NCI-H524 (cell line): ENCODE results near the gene PSMC3IP.

Source experiments
- DNase-seq, 2 experiments: peaks; one replicate each; lab custom pipeline; 2025; lab: John Stamatoyannopoulos, UW

Gene PSMC3IP

DNA sequence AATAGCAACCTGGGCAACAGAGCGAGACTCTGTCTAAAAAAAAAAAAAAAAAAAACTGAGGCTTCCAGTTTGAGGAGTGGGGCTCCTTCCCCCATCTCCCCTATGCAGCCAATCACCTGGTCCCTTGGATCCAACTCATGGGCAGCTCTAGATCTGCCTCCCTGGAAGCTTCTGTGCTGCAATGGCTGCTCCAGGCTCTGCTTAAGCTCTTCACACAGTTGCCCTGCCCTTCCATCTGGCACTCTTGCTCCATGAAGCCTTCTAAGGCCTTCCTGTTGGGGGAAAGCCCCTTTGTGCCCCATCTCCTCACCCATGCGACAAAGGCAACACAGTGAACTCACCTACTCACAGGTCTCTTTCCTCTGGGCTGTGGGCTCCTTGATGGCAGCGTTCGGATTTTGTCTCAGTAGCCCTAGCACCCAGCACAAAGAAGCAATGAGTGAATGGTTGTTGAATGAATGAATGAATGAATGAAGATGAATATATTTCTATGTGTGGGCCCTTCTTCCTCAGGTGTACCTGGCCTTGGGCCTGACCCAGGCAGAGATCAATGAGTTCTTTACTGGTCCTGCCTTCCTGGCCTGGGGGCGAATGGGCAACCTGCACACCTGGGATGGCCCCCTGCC lies 39.6 kb downstream of the PSMC3IP start:
- DNase-seq, result peak; percentile 59 to 74

DNA sequence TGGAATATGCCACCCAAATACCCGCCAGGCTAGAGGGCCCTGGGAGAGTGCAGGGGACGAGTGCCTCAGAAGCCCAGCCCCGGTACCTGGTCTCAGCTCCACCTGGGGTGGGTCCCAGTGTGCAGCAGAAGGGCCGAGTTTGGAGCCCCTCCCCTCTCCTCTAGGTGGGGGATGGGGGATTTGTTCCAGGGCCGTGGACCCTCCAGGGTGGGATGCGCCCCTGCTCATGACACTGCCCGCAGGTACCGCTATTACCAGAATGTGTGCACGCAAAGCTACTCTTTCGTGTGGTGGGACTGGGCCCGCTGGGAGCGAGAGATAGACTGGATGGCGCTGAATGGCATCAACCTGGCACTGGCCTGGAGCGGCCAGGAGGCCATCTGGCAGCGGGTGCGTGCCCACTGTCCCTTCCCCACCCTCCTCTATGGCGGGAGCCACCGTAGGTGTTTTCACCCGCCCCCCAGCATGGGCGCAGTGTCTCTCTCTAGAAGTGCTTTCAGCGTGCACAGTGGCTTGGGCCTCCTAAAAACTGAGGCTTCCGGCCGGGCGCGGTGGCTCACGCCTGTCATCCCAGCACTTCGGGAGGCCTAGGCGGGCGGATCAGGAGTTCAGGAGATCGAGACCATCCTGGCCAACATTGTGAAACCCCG lies 40.2 kb downstream of the PSMC3IP start:
- no peak for DNase-seq

DNA sequence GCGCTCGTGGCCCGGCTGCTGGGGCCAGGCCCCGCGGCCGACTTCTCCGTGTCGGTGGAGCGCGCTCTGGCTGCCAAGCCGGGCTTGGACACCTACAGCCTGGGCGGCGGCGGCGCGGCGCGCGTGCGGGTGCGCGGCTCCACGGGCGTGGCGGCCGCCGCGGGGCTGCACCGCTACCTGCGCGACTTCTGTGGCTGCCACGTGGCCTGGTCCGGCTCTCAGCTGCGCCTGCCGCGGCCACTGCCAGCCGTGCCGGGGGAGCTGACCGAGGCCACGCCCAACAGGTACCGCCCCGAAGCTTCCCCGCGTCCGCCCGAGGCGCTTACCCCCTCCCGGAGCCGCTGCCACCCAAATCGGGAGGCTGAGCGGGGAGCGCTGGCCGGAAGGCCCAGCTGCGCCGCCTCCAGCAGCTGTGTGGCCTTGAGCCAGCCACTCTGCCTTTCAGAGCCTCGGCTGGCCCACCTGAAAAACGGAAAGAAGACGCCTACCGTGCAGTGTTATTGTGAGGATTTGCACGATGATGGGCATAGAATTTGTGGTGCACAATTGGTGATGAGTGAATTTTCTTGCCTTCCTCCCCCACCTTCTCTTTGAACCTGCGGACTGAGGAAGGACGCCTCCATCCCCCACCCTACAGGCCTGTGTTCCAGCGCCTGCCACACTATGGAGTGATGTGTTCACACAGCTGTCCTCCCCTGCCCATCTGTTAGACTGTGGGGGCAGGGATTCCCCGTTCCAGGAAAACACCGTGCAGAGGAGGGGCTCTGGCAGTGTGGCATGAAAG lies 41.0 kb downstream of the PSMC3IP start:
- DNase-seq, result peak; percentile 89 to 95

DNA sequence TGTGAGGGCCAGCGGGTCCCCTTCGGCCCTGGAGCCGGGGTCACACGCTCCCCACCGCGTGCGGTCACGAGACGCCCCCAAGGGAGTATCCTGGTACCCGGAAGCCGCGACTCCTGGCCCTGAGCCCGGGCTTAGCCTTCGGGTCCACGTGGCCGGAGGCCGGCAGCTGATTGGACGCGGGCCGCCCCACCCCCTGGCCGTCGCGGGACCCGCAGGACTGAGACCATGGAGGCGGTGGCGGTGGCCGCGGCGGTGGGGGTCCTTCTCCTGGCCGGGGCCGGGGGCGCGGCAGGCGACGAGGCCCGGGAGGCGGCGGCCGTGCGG lies 41.5 kb downstream of the PSMC3IP start, which contains the start of gene NAGLU:
NAGLU (plus strand) TSS at position 194 of the 324 bp plus-strand sequence; CDS start at position 226, 32 bp downstream.
- DNase-seq, result peak; percentile 70 to 97

DNA sequence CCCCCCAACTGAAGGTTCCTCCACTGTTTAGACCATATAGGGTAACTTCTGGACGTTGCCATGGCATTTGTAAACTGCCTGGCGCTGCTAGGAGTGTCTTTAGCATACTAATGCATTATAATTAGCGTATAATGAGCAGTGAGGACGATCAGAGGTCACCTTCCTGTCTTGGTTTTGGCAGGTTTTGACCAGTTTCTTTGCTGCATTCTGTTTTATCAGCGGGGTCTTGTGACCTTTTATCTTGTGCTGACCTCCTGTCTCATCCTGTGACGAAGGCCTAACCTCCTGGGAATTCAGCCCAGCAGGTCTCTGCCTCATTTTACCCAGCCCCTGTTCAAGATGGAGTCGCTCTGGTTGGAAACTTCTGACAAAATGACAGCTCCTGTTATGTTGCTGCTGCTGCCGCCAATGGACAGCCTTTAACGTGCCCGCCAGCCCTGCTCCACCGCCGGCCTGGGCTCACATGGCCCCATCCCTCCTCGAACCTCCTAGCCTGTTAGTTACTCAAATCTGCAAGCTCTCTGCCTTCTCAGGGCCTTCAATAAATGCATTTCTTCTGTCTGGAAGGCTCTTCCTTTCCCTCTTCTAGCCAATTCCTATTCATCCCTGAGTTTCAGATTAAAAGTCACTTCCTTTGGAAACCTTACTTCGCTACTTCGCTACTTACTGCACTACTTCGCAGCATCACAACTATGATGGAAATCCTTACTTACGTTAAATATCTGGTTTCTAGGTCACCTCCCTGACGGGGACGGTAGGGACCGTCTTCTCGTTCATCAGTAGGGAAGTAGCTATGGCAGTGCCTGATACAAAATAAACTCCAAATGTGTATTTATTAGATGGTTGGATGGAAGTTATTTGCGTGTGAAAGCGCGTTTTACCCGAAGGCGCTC lies 42.1 kb downstream of the PSMC3IP start:
- peak in 1 of 2 experiments; percentile 58 for DNase-seq

DNA sequence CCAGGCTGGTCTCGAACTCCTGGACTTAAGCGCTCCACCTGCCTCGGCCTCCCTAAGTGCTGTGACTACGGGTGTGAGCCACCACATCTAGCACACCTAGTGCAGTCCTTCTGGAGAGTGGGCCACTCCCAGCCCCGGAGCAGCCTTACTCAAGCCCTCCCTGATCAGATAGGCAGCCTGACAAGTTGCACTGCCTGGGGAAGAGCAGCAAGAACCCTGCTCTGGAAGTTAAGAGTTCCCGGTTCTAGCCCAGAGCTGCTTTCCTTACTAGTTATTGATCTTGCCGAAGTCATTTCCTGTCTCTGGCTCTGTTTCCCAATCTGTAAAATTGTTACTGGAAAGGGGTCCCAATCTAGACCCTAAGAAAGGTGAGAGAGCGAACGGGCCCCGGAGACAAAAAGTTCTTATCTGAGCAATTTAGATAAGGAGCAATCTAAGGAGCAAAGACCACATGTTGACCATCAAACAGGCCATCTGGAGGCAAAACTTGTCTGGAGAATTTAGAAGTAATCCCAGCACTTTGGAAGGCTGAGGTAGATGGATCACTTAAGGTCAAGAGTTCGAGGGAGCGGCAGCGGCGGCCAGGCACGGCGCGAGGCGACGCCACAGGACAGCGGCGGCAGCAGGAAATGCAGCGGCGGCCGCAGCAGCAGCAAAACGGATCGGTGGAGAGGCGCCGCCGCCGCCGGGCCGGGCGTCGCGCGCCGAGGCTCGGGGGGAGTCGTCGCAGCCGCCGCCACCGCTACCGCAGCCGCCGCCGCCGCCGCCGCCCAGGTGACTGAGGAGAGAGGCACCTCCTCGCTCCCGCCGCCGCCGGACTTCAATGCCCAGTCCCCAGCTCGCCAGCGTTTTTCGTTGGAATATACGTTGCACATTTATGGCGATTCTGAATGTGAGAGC lies 45.8 kb downstream of the PSMC3IP start:
- DNase-seq, result peak; percentile 26 to 58

DNA sequence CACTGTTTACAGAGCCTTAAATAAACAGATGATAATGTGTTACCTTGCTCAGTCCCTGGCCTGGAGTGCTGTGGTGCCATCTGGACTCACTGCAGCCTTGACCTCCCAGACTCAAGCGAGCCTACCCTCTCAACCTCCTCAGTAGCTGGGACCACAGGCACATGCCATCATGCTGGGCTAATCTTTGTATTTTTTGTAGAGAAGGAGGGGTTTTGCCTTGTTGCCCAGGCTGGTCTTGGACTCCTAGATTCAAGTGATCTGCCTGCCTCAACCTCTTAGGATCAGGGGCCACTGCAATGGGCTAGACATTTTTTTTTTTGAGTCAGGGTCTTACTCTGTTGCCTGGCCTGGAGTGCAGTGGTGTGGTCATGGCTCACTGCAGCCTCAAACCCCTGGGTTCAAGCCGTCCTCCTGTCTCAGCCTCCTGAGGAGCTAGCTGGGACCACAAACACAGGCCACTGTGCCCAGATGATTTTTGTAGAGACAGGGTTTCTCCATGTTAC lies 46.5 kb downstream of the PSMC3IP start:
- DNase-seq, result peak; percentile 20 to 34

DNA sequence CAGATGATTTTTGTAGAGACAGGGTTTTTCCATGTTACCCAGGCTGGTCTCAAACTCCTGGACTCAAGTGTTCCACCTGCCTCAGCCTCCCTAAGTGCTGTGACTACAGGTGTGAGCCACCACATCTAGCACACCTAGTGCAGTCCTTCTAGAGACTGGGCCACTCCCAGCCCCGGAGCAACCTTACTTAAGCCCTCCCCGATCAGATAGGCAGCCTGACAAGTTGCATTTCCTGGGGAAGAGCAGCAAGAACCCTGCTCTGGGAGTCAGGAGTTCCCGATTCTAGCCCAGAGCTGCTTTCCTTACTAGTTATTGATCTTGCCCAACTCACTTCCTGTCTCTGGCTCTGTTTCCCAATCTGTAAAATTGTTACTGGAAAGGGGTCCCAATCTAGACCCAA lies 48.5 kb downstream of the PSMC3IP start:
- no peak for DNase-seq

DNA sequence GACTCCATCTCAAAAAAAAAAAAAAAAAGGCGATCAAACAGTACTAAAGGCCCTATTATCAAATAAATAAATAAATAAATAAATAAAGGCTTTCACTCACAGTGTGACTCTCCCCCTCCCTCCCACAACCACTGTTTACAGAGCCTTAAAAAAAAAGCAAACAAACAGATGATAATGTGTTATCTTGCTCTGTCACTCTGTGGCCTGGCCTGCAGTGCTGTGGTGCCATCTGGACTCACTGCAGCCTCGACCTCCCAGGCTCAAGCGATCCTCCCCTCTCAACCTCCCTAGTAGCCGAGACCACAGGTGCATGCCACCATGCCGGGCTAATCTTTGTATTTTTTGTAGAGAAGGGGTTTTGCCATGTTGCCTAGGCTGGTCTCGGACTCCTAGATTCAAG lies 49.6 kb downstream of the PSMC3IP start:
- DNase-seq, result no peak

DNA sequence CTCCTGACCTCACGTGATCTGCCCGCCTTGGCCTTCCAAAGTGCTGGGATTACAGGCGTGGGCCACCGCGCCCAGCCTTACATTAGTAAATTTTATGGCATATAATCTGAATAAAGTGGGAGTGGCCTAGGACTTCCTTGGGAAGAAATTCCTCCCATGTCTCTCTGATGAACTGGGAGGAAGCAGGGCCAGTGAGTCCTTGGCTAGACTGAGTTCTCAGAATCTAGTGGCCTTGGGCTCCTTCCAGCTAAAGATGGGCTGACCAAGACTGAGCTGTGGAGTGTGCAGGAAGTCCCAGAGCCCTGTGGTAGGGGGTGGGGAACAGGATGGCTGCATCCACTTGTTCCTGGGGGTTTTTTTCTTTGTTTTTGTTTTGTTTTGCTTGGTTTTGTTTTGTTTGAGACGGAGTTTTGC lies 51.5 kb downstream of the PSMC3IP start:
- DNase-seq, result no peak

DNA sequence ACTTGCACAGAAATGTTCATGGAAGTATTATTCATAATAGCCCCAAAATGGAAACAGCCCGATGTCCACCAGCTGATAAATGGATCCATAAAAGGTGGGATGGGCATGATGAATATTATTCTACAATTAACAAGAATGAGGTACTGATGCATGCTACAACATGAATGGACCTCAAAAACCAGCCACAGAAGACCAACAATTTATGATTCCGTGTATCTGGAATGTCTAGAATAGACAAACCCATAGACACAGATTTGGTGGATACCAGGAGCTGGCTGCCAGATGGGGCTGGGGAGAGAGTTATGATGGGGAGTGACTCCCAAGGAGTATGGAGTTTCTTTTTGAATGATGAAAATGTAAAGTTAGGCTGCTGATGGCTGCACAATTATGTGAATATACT lies 52.3 kb downstream of the PSMC3IP start:
- DNase-seq, result no peak

DNA sequence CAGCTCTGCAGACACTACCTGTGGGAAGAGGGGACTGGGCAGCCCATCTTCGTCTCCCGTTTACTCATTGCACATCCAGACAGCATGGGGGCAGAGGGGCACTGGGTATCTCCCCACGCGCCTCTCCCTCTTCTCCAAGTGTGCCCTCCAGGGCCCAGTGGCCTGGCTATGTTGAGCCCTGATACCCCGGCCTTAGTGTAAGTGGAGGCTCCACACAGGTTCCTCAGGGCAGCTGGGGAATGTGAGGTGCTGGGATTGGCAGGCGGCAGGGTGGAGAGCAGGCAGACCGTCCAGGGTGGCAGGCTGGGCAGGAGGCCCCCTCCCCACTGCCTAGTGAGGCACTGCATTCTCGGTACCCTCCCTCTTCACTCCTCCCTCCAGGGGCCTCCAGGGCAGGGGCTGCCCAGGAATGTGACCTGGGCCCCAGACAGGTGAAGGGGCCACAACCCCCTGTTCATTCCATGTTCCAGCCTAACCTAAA lies 54.7 kb downstream of the PSMC3IP start:
- no peak for DNase-seq
